IPS-15b (cell line): Measurements from ENCODE around the gene MPG.

Experiments used
- H3K27me3 ChIP-seq: one replicate; pipeline ENCODE4 v1.6.1; 2013; ENCODE audit warnings: low read length; ENCODE audit not compliant: control insufficient read depth, insufficient read depth
- H3K36me3 ChIP-seq: one replicate; pipeline ENCODE4 v1.6.1; 2013; ENCODE audit warnings: low read length; ENCODE audit not compliant: control insufficient read depth, insufficient read depth
- H3K4me1 ChIP-seq: one replicate; pipeline ENCODE4 v1.6.1; 2013; ENCODE audit warnings: mild to moderate bottlenecking, low read length; ENCODE audit not compliant: control insufficient read depth, insufficient read depth
- H3K4me3 ChIP-seq: one replicate; pipeline ENCODE4 v1.5.1; 2013; ENCODE audit warnings: low read depth, low read length
- H3K9ac ChIP-seq: one replicate; pipeline ENCODE4 v1.6.1; 2013; ENCODE audit warnings: low read depth, mild to moderate bottlenecking, low read length
- H3K9me3 ChIP-seq: one replicate; pipeline ENCODE4 v1.6.1; 2013; ENCODE audit warnings: mild to moderate bottlenecking, low read length; ENCODE audit not compliant: control insufficient read depth, insufficient read depth

The MPG gene

GRCh38 chr16:71540-72401 is 6.3 kb upstream of the MPG start:
- Histone ChIP-seq H3K9me3 (no peaks in the 10 kb centered on the region), H3K4me3 (peak overlapping the region; percentile 79), H3K36me3 (no peaks in the 10 kb centered on the region), H3K4me1 (peaks cover 16% of the 10 kb centered on the region), H3K9ac (peak overlapping the region; percentile 60), H3K27me3 (no peaks in the 10 kb centered on the region)

GRCh38 chr16:72561-73548 is 5.2 kb upstream of the MPG start, which contains the start of gene RHBDF1:
TSS of gene RHBDF1 (minus strand) at chr16:72631. CDS start at chr16:65015, 7,616 bp downstream.
- H3K9me3 ChIP-seq: no peaks in the 10 kb centered on the region
- H3K4me1 ChIP-seq: peaks cover 18% of the 10 kb centered on the region
- peak within 1 kb of the TSS; percentile 79 for H3K4me3 ChIP-seq
- H3K27me3 ChIP-seq: no peaks in the 10 kb centered on the region
- H3K9ac ChIP-seq: peak within 1 kb of the TSS; percentile 60
- no peaks in the 10 kb centered on the region for H3K36me3 ChIP-seq

- Histone ChIP-seq H3K4me1 (peaks cover 18% of the 10 kb centered on the region), H3K4me3 (no peak overlapping the region), H3K36me3 (peaks cover 3% of the 10 kb centered on the region), H3K9ac (peak overlapping the region; percentile 47), H3K27me3 (no peaks in the 10 kb centered on the region), H3K9me3 (no peaks in the 10 kb centered on the region)
Observed at GRCh38 chr16:74051-74746, 3.8 kb upstream of the MPG start.

GRCh38 chr16:74747-75334 is 3.2 kb upstream of the MPG start:
- no peak overlapping the region for H3K4me3 ChIP-seq
- no peaks in the 10 kb centered on the region for H3K27me3 ChIP-seq
- H3K4me1 ChIP-seq: peaks cover 18% of the 10 kb centered on the region
- peaks cover 7% of the 10 kb centered on the region for H3K36me3 ChIP-seq
- peak overlapping the region; percentile 24 for H3K9ac ChIP-seq
- no peaks in the 10 kb centered on the region for H3K9me3 ChIP-seq

- Histone ChIP-seq H3K4me3 (no peak overlapping the region), H3K36me3 (peaks cover 9% of the 10 kb centered on the region), H3K9ac (no peak overlapping the region), H3K27me3 (no peaks in the 10 kb centered on the region), H3K9me3 (no peaks in the 10 kb centered on the region), H3K4me1 (peaks cover 18% of the 10 kb centered on the region)
Observed at GRCh38 chr16:75580-76501, 2.2 kb upstream of the MPG start.

- H3K9ac ChIP-seq: peak overlapping the region; percentile 24
- peak overlapping the region; percentile 43 for H3K4me3 ChIP-seq
- H3K27me3 ChIP-seq: no peaks in the 10 kb centered on the region
- peaks cover 16% of the 10 kb centered on the region for H3K4me1 ChIP-seq
- H3K9me3 ChIP-seq: no peaks in the 10 kb centered on the region
- H3K36me3 ChIP-seq: peaks cover 10% of the 10 kb centered on the region
Observed at GRCh38 chr16:76535-77272, 1.3 kb upstream of the MPG start.

GRCh38 chr16:77273-77806 is 685 bp upstream of the MPG start:
- peaks cover 16% of the 10 kb centered on the region for H3K4me1 ChIP-seq
- H3K4me3 ChIP-seq: peak overlapping the region; percentile 43
- peaks cover 12% of the 10 kb centered on the region for H3K36me3 ChIP-seq
- H3K9ac ChIP-seq: no peak overlapping the region
- no peaks in the 10 kb centered on the region for H3K27me3 ChIP-seq
- no peaks in the 10 kb centered on the region for H3K9me3 ChIP-seq

- no peaks in the 10 kb centered on the region for H3K27me3 ChIP-seq
- H3K4me1 ChIP-seq: peaks cover 12% of the 10 kb centered on the region
- H3K4me3 ChIP-seq: peak overlapping the region; percentile 81
- no peaks in the 10 kb centered on the region for H3K9me3 ChIP-seq
- H3K36me3 ChIP-seq: peaks cover 13% of the 10 kb centered on the region
- H3K9ac ChIP-seq: peak overlapping the region; percentile 70
Observed at GRCh38 chr16:78444-79150, 572 bp downstream of the MPG start.

GRCh38 chr16:79151-80054 is 1.4 kb downstream of the MPG start:
- Histone ChIP-seq H3K9me3 (no peaks in the 10 kb centered on the region), H3K9ac (peak overlapping the region; percentile 70), H3K4me1 (peaks cover 10% of the 10 kb centered on the region), H3K4me3 (peak overlapping the region; percentile 81), H3K27me3 (no peaks in the 10 kb centered on the region), H3K36me3 (peaks cover 13% of the 10 kb centered on the region)
